Rectal smooth muscle tissue (tissue), 1 donor: ENCODE data around the gene CCM2.
"Not testable (repeated sequence)": the region's sequence is repeated elsewhere in the genome, so short reads cannot be mapped to it uniquely, and the experiment has no call there.

Source experiments
- H3K27ac ChIP-seq: one replicate; pipeline ENCODE4 v1.7.0; 2013; ENCODE audit warnings: low read depth, low read length, inconsistent platforms
- H3K27me3 ChIP-seq: one replicate; pipeline ENCODE4 v1.7.0; 2013; ENCODE audit warnings: low read length; ENCODE audit not compliant: control insufficient read depth, insufficient read depth
- H3K36me3 ChIP-seq: one replicate; pipeline ENCODE4 v1.7.0; 2013; ENCODE audit warnings: low read length; ENCODE audit not compliant: control insufficient read depth, insufficient read depth
- H3K4me1 ChIP-seq: one replicate; pipeline ENCODE4 v1.7.0; 2013; ENCODE audit warnings: low read length; ENCODE audit not compliant: control insufficient read depth, insufficient read depth
- H3K4me3 ChIP-seq: one replicate; pipeline ENCODE4 v1.7.0; 2013; ENCODE audit warnings: low read length
- H3K9ac ChIP-seq: one replicate; pipeline ENCODE4 v1.7.0; 2013; ENCODE audit warnings: low read length

The CCM2 gene

DNA sequence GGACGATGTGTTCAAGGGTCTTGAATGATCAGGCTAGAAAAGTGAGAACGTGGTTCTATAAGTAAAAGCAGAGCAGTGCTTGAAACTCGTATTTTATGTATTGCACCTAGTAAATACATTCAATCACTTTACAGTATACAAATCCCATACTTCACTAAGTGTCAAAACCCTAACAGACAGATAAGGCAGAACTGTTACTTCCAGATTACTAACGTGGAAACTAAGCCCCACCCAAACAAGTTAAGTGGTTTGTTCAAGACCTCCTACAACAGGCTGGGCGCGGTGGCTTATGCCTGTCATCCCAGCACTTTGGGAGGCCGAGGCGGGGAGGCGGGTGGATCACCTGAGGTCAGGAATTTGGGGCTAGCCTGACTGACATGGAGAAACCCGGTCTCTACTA is 12.0 kb upstream of the CCM2 start:
- Histone ChIP-seq H3K27ac (no peak overlapping the region), H3K36me3 (peaks cover 6% of the 10 kb centered on the region), H3K9ac (no peak overlapping the region), H3K4me3 (no peak overlapping the region), H3K27me3 (no peaks in the 10 kb centered on the region), H3K4me1 (peaks cover 5% of the 10 kb centered on the region)

DNA sequence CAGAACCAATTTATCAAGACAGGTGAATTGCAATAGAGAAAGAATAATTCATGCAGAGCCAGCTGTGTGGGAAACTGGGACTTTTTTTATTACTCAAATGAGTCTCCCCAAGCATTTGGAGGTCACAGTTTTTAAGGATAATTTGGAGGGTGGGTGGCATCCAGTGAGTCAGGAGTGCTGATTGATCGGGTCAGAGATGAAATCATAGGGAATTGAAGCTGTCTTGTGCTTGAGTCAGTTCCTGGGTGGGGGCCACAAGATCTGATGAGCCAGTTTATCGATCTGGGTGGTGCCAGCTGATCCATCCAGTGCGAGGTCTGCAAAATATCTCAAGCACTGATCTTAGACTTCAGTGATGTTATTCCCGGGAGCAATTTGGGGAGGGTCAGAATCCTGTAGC is 11.3 kb upstream of the CCM2 start:
- H3K4me1 ChIP-seq, result peaks cover 5% of the 10 kb centered on the region
- no peak overlapping the region for H3K9ac ChIP-seq
- H3K27ac ChIP-seq, result no peak overlapping the region
- H3K27me3 ChIP-seq, result no peaks in the 10 kb centered on the region
- H3K36me3 ChIP-seq, result peaks cover 6% of the 10 kb centered on the region
- no peak overlapping the region for H3K4me3 ChIP-seq

DNA sequence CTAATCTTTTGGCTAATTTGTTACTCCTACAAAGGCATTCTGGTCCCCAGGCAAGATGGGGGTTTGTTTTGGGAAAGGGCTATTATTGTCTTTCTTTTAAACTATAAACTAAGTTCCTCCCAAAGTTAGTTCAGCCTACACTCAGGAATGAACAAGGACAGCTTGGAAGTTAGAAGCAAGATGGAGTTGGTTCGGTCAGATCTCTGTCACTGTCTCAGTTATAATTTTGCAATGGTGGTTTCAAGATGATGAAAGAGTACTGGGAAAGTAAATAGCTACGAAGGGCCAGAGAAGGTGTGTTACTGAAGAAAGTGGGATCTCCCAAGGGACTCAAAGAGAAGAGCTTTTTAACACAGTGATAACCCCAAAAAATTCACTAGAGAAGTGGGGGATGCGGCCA is 10.9 kb upstream of the CCM2 start:
- Histone ChIP-seq H3K9ac (no peak overlapping the region), H3K36me3 (peaks cover 5% of the 10 kb centered on the region), H3K4me1 (peaks cover 5% of the 10 kb centered on the region), H3K4me3 (no peak overlapping the region), H3K27ac (no peak overlapping the region), H3K27me3 (no peaks in the 10 kb centered on the region)

DNA sequence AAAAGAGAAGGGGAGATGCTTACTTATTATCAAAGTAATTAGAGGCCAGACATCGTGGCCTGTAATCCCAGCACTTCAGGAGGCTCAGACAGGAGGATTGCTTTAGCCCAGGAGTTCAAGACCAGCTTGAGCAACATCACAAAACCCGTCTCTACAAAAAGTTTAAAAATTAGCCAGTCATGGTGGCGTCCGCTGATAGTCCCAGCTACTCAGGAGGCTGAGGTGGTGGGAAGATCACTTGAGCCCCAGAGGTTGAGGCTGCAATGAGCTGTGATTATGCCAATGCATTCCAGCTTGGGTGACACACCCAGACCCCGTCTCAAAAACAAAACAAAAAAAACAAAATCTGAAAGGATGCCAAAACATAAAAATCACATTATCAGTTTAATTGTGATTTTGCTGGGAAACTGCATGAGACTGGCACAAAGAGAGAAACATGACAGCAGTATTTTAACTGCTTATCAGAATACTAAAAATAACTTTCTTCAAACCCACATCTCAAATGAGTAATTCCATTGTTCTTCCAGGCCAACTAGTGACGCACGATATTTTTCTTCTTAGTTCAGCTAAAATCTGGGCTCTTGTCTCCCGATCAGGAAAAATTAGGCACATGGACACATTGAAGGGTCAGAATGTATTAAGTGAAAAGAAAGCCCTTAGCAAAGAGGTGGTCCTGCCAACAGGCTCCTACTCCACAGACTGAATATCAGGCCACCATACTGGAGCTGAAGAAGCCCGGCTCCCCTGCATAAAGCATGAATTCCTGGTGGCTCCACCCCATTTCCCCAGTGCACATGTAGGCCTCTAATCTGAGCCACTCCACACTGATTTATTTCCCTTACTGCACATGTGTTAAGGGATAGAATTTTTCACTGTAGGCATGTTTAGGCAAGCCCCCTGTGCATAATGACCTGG is 9.6 kb upstream of the CCM2 start:
- H3K9ac ChIP-seq, result no peak overlapping the region
- no peaks in the 10 kb centered on the region for H3K36me3 ChIP-seq
- peaks cover 5% of the 10 kb centered on the region for H3K4me1 ChIP-seq
- H3K4me3 ChIP-seq, result no peak overlapping the region
- no peaks in the 10 kb centered on the region for H3K27me3 ChIP-seq
- no peak overlapping the region for H3K27ac ChIP-seq

DNA sequence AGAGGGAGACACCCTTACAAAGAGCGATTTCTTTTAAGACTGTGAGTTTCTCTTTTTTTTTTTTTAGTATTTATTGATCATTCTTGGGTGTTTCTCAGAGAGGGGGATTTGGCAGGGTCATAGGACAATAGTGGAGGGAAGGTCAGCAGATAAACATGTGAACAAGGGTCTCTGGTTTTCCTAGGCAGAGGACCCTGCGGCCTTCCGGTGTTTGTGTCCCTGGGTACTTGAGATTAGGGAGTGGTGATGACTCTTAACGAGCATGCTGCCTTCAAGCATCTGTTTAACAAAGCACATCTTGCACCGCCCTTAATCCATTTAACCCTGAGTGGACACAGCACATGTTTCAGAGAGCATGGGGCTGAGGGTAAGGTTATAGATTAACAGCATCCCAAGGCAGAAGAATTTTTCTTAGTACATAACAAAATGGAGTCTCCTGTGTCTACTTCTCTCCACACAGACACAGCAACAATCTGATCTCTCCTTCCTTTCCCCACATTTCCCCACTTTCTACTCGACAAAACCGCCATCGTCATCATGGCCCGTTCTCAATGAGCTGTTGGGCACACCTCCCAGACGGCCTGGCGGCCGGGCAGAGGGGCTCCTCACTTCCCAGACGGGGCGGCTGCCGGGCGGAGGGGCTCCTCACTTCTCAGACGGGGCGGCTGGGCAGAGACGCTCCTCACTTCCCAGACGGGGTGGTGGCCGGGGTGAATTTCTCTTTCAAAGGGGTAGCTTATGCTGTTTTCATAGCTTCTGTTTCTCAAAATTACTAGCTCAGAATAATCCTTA is 7.8 kb upstream of the CCM2 start:
- not testable (repeated sequence) for H3K4me1 ChIP-seq, H3K27ac ChIP-seq, H3K36me3 ChIP-seq, H3K27me3 ChIP-seq, H3K4me3 ChIP-seq, H3K9ac ChIP-seq

DNA sequence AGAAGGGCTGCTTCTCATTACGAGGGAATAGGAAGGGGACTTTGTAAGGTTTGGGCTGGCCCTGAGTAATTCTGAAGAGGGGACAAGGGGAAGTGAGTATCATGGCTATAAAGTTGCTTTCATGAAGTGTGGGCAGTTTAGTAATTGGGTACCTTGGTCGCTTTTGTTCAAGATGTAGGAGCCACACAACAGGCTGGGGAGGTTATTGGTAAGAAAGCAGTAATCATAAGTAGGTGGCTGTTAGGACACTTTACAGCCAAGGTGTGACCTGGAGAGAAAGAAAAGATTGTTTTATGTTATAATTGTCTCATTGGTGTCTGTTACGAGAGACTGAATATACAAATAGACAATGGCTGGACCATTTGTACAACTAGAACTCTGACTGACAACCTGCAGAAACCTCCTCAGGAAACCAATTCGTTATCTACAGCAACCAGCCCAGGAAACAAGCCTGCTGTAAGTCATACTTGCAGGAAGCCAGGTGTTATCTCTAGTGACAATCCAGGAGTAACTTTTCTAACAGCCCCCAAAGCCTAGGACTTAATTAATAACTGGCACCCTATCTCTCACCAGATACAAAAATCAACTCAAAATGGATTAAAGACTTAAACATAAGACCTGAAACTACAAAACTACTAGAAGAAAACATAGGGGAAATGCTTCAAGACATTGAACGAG is 5.0 kb upstream of the CCM2 start:
- Histone ChIP-seq H3K4me1 (no peaks in the 10 kb centered on the region), H3K27ac (no peak overlapping the region), H3K9ac (no peak overlapping the region), H3K36me3 (no peaks in the 10 kb centered on the region), H3K27me3 (no peaks in the 10 kb centered on the region), H3K4me3 (no peak overlapping the region)

DNA sequence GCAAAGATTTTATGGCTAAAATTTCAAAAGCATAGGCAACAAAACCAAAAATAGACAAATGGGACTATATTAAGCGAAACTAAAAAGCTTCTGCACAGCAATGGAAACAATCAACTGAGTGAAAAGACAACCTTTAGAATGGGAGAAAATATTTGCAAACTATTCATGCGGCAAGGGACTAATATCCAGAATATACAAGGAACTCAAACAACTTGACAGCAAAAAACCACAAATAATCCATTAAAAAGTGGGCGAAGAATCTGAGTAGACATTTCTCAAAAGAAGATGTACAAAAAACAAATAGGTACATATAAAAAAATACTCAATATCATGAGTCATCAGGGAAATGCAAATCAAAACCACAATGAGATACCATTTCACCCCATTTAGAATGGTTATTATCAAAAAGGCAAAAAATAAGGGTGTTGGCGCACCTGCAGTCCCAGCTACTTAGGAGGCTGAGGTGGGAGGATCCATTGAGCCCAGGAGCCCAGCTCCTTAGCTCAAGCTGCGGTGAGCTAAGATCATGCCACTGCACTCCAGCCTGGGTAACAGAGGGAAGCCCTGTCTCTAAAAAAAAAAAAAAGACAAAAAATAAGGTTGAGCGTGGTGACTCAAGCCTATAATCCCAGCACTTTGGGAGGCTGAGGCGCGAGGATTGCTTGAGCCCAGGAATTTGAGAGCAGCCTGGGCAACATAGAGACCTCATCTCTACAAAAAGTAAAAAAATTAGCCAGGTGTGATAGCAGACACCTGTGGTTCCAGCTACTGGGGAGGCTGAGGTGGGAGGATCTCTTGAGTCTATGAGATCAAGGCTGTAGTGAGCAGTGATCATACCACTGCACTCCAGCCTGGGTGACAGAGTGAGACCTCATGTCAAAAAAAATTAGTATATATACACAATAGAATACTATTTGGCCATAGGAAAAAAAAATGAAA is 4.2 kb upstream of the CCM2 start:
- Histone ChIP-seq H3K27me3 (no peaks in the 10 kb centered on the region), H3K4me3 (no peak overlapping the region), H3K9ac (no peak overlapping the region), H3K4me1 (peaks cover 3% of the 10 kb centered on the region), H3K27ac (no peak overlapping the region), H3K36me3 (no peaks in the 10 kb centered on the region)

DNA sequence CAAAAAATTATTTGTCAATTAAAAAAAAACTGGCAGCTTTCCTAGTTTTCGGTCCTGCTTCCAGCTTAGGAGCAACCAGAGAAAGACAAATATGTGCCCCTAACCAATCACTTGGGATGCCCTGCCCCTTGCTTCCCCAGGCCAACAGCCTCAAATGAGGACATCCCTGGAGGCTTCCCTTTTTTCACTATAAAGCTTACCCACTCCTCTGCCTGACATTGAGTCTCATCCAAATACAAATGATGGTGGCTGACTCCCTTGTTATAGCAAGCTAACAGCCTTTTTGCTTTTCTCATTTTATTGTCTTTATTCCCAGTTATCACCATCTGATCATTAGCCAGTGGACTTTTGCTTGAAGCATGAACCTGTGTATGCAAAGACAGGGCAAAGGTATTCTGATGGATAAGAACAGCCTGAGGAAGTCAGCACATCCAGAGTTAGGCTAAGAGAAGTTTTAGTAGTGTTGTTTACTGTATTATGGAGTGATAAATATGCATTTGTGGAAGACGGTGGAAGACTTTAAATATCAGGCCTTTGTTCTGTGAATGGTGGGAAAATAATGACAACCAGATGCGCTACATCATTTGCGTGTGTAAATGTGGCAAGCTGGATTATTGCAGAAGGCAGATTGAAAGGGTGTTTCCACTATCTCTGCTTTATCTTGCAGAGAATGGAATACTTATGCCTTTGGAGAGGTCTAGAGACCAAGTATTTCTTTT is 1.7 kb upstream of the CCM2 start:
- H3K27me3 ChIP-seq, result no peaks in the 10 kb centered on the region
- no peak overlapping the region for H3K9ac ChIP-seq
- no peak overlapping the region for H3K27ac ChIP-seq
- H3K4me1 ChIP-seq, result peaks cover 3% of the 10 kb centered on the region
- H3K4me3 ChIP-seq, result no peak overlapping the region
- H3K36me3 ChIP-seq, result no peaks in the 10 kb centered on the region

DNA sequence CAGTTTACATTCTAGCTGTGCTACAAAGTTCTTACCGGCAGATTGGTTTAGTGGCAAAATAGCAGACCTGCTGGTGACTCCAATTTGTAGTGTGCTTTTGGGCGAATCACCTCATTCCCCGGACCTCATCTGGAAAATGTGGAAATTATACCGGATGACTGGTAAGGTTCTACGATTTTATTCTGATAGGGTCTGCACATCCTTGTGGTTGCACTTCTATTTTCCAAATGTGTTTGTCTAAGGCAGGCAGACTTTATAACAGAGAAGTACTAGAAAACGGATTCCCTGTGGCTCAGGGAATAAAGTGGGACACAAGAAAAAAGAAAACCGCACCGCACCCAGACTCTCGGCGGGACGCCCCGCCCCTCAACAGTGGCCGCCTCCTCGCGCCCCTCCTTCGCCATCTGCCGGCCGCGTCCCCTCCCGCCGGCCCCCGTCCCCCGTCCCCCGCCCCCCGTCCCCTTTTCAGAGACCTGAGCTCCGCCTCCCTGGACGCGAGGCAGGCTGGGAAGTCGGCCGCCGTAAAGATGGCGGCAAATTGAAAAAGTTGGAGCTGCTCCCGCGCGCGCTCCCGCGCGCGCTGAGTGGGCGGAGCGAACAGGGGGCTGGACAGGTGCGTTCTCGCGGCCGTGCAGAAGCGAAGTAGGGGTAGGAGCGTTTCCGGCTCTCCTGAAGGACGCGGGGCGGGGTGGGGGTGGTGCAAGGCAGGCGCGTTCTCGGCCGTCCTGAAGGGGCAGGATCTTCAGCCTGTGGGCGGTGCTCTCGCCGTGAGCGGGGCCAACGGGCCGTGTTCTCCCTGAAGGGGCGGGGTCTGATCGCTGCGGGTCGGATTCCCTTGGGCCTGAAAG is 532 bp upstream of the CCM2 start:
- peaks cover 3% of the 10 kb centered on the region for H3K4me1 ChIP-seq
- H3K4me3 ChIP-seq, result peak overlapping the region; percentile 70
- no peaks in the 10 kb centered on the region for H3K27me3 ChIP-seq
- H3K27ac ChIP-seq, result peak overlapping the region; percentile 78
- no peaks in the 10 kb centered on the region for H3K36me3 ChIP-seq
- H3K9ac ChIP-seq, result peak overlapping the region; percentile 70

DNA sequence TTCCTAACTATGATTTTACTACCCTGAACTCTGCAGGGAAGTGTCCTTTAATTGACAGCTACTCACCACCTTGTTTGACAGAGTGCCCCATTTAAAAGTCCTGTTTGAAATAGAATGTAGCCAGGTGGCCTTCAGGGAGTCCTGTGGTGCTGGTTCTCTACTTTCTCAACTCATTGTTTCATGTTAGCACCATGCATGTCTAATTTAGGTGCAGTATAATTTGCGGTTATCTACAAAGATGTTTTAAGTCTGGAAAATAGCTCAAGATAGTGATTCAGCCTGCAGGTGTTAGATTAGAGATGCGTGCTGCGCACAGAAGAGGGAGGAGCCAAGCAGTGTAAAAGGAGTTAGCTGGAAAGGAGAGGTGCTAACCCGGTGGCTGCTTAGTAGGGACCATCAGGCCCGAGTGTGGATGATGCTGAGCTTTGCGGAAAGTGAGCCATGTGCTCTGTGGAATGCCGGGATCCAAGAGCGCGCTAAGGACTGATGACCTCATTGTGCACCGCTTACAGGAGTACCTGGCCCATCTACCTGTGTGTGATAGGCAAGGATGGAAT is 1.2 kb downstream of the CCM2 start:
- Histone ChIP-seq H3K36me3 (no peaks in the 10 kb centered on the region), H3K27me3 (no peaks in the 10 kb centered on the region), H3K9ac (no peak overlapping the region), H3K4me1 (peaks cover 3% of the 10 kb centered on the region), H3K27ac (no peak overlapping the region), H3K4me3 (peak overlapping the region; percentile 89)
